CD14-positive monocyte (primary cell): Measurements from ENCODE around the gene KLHL6. TPM values are rescaled to one million over a fixed set of nuclear protein-coding genes. Genes with fewer than 3 reads are reported as not detected.
A peak's percentile ranks its signal among the peaks of the same experiment; 100 is the strongest.

ENCODE experiments used
- DNase-seq, 3 donors: peaks; one replicate each; pipeline ENCODE4 v3.0.0-alpha.2; 2011 to 2022
- H2AFZ ChIP-seq: 2 replicates; pipeline ENCODE4 v1.6.0; 2012; ENCODE audit warnings: mild to moderate bottlenecking, low read depth, low read length, inconsistent platforms; ENCODE audit not compliant: insufficient read depth, poor library complexity, severe bottlenecking
- H3K27ac ChIP-seq, 2 donors: 1 replicate in 1 of 2; 2 replicates in 1 of 2; pipeline ENCODE4 v1.5.1; 2012 to 2013; ENCODE audit warnings: low read length in 2 of 2, control low read depth in 1 of 2, inconsistent platforms in 1 of 2, low read depth in 1 of 2, mild to moderate bottlenecking in 1 of 2
- H3K27me3 ChIP-seq, 2 donors: one replicate each; pipeline versions ENCODE4 v1.6.0 to v1.6.1; 2011 to 2013; ENCODE audit warnings: low read length in 2 of 2; ENCODE audit not compliant: control insufficient read depth in 2 of 2, insufficient read depth in 2 of 2
- H3K36me3 ChIP-seq, 2 donors: replicated peaks in 1 of 2; 1 replicate in 1 of 2; 2 replicates in 1 of 2; pipeline versions ENCODE4 v1.5.1 to v1.6.1; 2012 to 2013; ENCODE audit warnings: low read length in 2 of 2, control low read depth in 1 of 2, inconsistent platforms in 1 of 2, mild to moderate bottlenecking in 1 of 2; ENCODE audit not compliant: insufficient read depth in 2 of 2, control insufficient read depth in 1 of 2
- H3K4me1 ChIP-seq, 2 donors: 1 replicate in 1 of 2; 2 replicates in 1 of 2; pipeline versions ENCODE4 v1.5.1 to v1.6.1; 2012 to 2013; ENCODE audit warnings: low read length in 2 of 2, control low read depth in 1 of 2, inconsistent platforms in 1 of 2, mild to moderate bottlenecking in 1 of 2, moderate library complexity in 1 of 2; ENCODE audit not compliant: insufficient read depth in 2 of 2, control insufficient read depth in 1 of 2
- H3K4me2 ChIP-seq: replicated peaks from 2 replicates; pipeline ENCODE3; 2012; ENCODE audit warnings: low read length, moderate library complexity, mild to moderate bottlenecking; ENCODE audit not compliant: poor library complexity, severe bottlenecking; ENCODE audit errors: extremely low read depth
- H3K4me3 ChIP-seq, 3 experiments: fragments of 200-600 bp in 1 of 3; sonication (generic) in 1 of 3; replicated peaks in 1 of 3; 1 replicate in 2 of 3; 2 replicates in 1 of 3; pipeline ENCODE4 v1.5.1; 2011 to 2013; ENCODE audit warnings: low read length in 3 of 3, mild to moderate bottlenecking in 3 of 3, control low read depth in 2 of 3, low read depth in 2 of 3, inconsistent platforms in 1 of 3, moderate library complexity in 1 of 3
- H3K79me2 ChIP-seq: 2 replicates; pipeline ENCODE4 v1.6.0; 2012; ENCODE audit warnings: mild to moderate bottlenecking, control low read depth, inconsistent platforms, low read length, moderate library complexity; ENCODE audit not compliant: insufficient read depth
- H3K9ac ChIP-seq: 2 replicates; pipeline ENCODE4 v1.6.0; 2017; ENCODE audit warnings: low read length, mild to moderate bottlenecking; ENCODE audit not compliant: insufficient read depth, poor library complexity, severe bottlenecking
- H3K9me3 ChIP-seq, 2 donors: replicated peaks in 1 of 2; 1 replicate in 1 of 2; 2 replicates in 1 of 2; pipeline versions ENCODE4 v1.5.1 to v1.6.1; 2012 to 2013; ENCODE audit warnings: low read length in 2 of 2, control low read depth in 1 of 2; ENCODE audit not compliant: control insufficient read depth in 1 of 2, insufficient read depth in 1 of 2
- H4K20me1 ChIP-seq: 2 replicates; pipeline ENCODE4 v1.6.0; 2012; ENCODE audit warnings: mild to moderate bottlenecking, low read length, control low read depth, moderate library complexity; ENCODE audit not compliant: insufficient read depth
- H3K27ac Mint-ChIP-seq, 7 donors: one replicate each; pipeline ENCODE4 v1.8.0; 2020; ENCODE audit warnings: mild to moderate bottlenecking in 7 of 7, mixed read lengths in 7 of 7, moderate library complexity in 6 of 7, inconsistent platforms in 2 of 7
- H3K27me3 Mint-ChIP-seq, 3 donors: one replicate each; pipeline ENCODE4 v1.8.0; 2021 to 2022; ENCODE audit warnings: low read depth in 3 of 3, mild to moderate bottlenecking in 3 of 3, mixed read lengths in 3 of 3, moderate library complexity in 3 of 3, inconsistent platforms in 1 of 3
- H3K36me3 Mint-ChIP-seq, 2 donors: one replicate each; pipeline ENCODE4 v1.8.0; 2020; ENCODE audit warnings: mixed read lengths in 2 of 2, inconsistent platforms in 1 of 2, mild to moderate bottlenecking in 1 of 2
- H3K4me1 Mint-ChIP-seq: one replicate; pipeline ENCODE4 v1.8.0; 2020; ENCODE audit warnings: mild to moderate bottlenecking, mixed read lengths
- H3K4me3 Mint-ChIP-seq, 2 donors: one replicate each; pipeline ENCODE4 v1.8.0; 2020; ENCODE audit warnings: mild to moderate bottlenecking in 2 of 2, mixed read lengths in 2 of 2, moderate library complexity in 1 of 2
- H3K9me3 Mint-ChIP-seq, 7 donors: one replicate each; pipeline ENCODE4 v1.8.0; 2020 to 2022; ENCODE audit warnings: mixed read lengths in 7 of 7, mild to moderate bottlenecking in 6 of 7, moderate library complexity in 6 of 7, inconsistent platforms in 2 of 7
- CTCF ChIP-seq: fragments of 200-600 bp; IDR thresholded peaks from one replicate; pipeline ENCODE4 v1.8.0; 2022; ENCODE audit warnings: antibody characterized with exemption, mild to moderate bottlenecking
- WGBS: methylation state at CpG from one replicate; pipeline ENCODE4 v1.1.5; 2013; ENCODE audit warnings: missing lambda C conversion rate; ENCODE audit not compliant: insufficient coverage; 5-methylcytosine and 5-hydroxymethylcytosine counted together
- intact Hi-C, 2 donors: fragments of 100-400 bp; cut with micrococcal nuclease; formaldehyde crosslinking; loops; one replicate each; pipeline versions ENCODE4 v1.15.0 to v1.15.1; 2023
- polyA plus RNA-seq, 3 donors: library from polyadenylated mRNA; depleted of rRNA in 1 of 3; unstranded in 2 of 3; stranded (reverse) in 1 of 3; fragments of 300-500 nt in 2 of 3; fragments of >200 nt in 1 of 3; fragmentation: Illumina TruSeq in 2 of 3; gene quantifications; 1 replicate in 2 of 3; 2 replicates in 1 of 3; pipeline ENCODE4 v1.2.3, GENCODE V29; 2012 to 2021

The KLHL6 gene
- polyA plus RNA-seq, 3 donors = 5.7 to 15.2 (median 10.6) TPM

- Mint-ChIP-seq H3K36me3 (peaks cover 70 to 72% of the 10 kb centered on the region in 2 donors), H3K4me1 (peaks cover 28% of the 10 kb centered on the region)
- peaks cover 9 to 71% of the 10 kb centered on the region in 2 donors for H3K36me3 ChIP-seq
Measured at GRCh38 chr3:183519891-183520290, 35.6 kb downstream of the KLHL6 start.

DNA sequence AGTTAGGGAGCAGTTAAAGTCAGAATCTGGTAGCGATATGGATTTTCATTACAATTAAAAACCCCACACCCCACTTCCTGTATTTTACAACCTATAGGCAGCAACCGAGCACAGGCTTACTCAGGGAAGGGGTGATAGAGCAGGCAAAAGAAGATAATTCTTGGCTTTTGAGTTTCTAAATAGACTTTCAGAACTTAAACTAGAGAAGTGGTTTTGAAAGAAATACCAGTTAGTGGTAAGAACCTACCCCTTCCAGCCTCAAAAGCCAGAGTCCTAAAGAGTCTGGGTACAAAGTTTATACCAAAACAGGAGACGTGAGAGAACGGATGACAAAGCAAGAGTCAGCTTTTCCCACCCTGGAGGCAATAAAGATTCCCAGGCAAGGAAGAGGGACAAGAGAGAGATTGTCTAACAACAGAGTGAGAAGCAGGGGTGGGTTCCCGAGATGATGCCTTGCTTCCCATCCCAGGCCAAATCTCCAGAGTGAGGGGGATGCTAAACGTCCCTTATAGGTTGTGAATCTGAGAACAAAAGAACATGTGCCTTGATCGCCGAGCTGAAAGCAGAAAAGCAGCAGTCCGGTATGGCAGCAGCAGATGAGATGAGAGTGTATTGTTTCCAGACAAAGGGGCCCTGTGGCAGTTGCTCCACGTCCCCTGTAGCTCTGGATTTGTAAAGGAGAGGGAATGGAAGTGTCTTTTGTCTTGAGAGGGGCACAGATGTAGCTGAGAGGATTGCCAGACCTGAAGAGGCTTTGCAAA, 36.8 kb downstream of the KLHL6 start:
- H3K9ac ChIP-seq = no peak overlapping the region
- no peaks in the 10 kb centered on the region for H4K20me1 ChIP-seq
- H3K79me2 ChIP-seq = peaks cover 4% of the 10 kb centered on the region
- Mint-ChIP-seq H3K27ac (peak overlapping the region in 3 of 7 donors; percentile 3 to 18 (median 9)), H3K27me3 (peaks cover 0 to 3% (median 0%) of the 10 kb centered on the region in 3 donors), H3K4me3 (no peak overlapping the region), H3K4me1 (peaks cover 30% of the 10 kb centered on the region), H3K36me3 (peaks cover 64% of the 10 kb centered on the region in 2 donors), H3K9me3 (peaks cover 0 to 2% (median 0%) of the 10 kb centered on the region in 7 donors)
- no peak for TF ChIP-seq CTCF
- peaks cover 2 to 61% of the 10 kb centered on the region in 2 donors for H3K36me3 ChIP-seq
- no peak for DNase-seq
- H3K4me1 ChIP-seq = peaks cover 7 to 14% of the 10 kb centered on the region in 2 donors
- no peaks in the 10 kb centered on the region for H3K9me3 ChIP-seq
- no peak overlapping the region for H3K4me2 ChIP-seq
- no peaks in the 10 kb centered on the region for H3K27me3 ChIP-seq
- H3K27ac ChIP-seq = no peak overlapping the region
- WGBS = 78% methylated on average over 8 of the region's 10 CpGs
- H2AFZ ChIP-seq = no peak overlapping the region
- H3K4me3 ChIP-seq = no peak overlapping the region
- intact Hi-C loops = loop anchor here in 1 of 2 donors (5.0 kb wide), 1 partner anchor 39 kb away; the partner anchor contains the start of gene KLHL6

More at GRCh38 chr3:183519891-183520290, 35.6 kb downstream of the KLHL6 start:
- Mint-ChIP-seq H3K4me3 (no peak overlapping the region), H3K9me3 (peaks cover 0 to 2% (median 0%) of the 10 kb centered on the region in 7 donors), H3K27me3 (peaks cover 0 to 2% (median 0%) of the 10 kb centered on the region in 3 donors), H3K27ac (peak overlapping the region in 1 of 7 donors; percentile 0)
- H3K27ac ChIP-seq = no peak overlapping the region
- no peak for TF ChIP-seq CTCF
- DNase-seq = no peak
- no peaks in the 10 kb centered on the region for H3K27me3 ChIP-seq
- H2AFZ ChIP-seq = no peak overlapping the region
- H3K9me3 ChIP-seq = no peaks in the 10 kb centered on the region
- intact Hi-C loops = loop anchor here in 1 of 2 donors (5.0 kb wide), 1 partner anchor 37 kb away; the partner anchor contains the start of gene KLHL6
- peaks cover 4% of the 10 kb centered on the region for H3K79me2 ChIP-seq
- WGBS = 80% methylated on average over 1 of the region's 2 CpGs
- no peak overlapping the region for H3K9ac ChIP-seq
- no peak overlapping the region for H3K4me2 ChIP-seq
- peaks cover 5 to 8% of the 10 kb centered on the region in 2 donors for H3K4me1 ChIP-seq
- no peak overlapping the region for H3K4me3 ChIP-seq
- H4K20me1 ChIP-seq = peaks cover 3% of the 10 kb centered on the region
